ENCODE measurements around the gene XPO1. TPM values are rescaled to one million over a fixed set of nuclear protein-coding genes. Genes with fewer than 3 reads are reported as not detected.
A peak's percentile ranks its signal among the peaks of the same experiment; 100 is the strongest.
"Not testable (repeated sequence)": the region's sequence is repeated elsewhere in the genome, so short reads cannot be mapped to it uniquely, and the experiment has no call there.

The XPO1 gene
- polyA plus RNA-seq, 1 donor: 142 TPM

DNA sequence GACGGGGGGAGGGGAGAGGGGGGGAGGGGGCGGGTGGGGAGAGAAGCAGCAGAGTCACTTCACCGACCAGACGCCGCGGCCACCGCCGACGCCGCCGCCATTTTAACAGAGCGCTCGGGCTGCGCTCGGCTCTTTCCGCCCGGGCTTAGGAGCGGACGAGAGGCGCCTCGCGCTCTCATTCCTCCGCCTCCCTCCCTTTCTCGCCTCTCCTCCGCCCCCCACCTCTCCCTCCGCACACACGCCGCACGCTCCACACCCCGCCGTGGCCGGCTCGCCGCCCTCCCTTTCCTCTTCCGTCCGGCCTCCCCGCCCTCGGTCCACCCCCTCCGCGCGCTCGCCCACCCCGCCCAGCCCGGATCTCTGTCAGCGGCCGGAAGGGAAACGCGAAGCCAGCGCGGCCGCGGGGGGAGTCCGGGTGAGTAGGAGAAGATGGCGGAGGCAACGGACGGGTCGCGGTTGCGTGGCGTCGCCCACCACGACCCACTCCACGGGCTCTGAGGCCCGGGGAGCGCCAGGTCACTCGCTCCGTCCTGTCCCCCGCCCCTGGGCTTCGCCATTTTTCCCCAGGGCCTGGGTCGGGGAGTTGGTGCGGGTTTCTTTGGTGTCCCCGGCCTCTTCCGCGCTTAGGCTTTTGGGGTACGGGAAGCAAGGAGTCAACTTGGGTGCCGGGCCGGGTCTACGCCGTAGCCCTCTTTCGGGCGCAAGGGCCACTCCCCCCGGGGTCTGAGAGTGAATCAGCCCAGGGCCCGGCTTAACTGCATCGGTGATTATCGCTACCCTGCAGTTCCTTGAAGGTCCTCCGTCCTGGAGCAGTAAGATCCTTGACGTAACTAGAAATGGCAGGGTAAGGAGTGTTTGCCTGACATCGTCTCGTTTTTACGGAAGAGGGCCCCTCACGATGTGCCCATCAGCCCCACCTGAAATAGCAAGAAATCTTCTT is 66.9 kb downstream of the XPO1 start, which contains the start of gene USP34:
Gene USP34, minus strand, starts transcription at position 123 of the 940 bp plus-strand sequence. CDS start 395 bp downstream, outside the sequence.
- peak; percentile 97 to 98 for DNase-seq
- no CpG with 5 or more reads among the region's 91 CpGs for WGBS (ENCODE audit: insufficient coverage, low lambda C conversion rate)
- H3K36me3 ChIP-seq (ENCODE audit: control insufficient read depth, insufficient read depth, low read length): peaks cover 10% of the 10 kb centered on the region
- H3K27ac ChIP-seq (ENCODE audit: low read length): peak within 1 kb of the TSS; percentile 100
- peaks cover 6% of the 10 kb centered on the region for H3K4me1 ChIP-seq (ENCODE audit: control insufficient read depth, insufficient read depth, low read length)
- no peaks in the 10 kb centered on the region for H3K27me3 ChIP-seq (ENCODE audit: control insufficient read depth, insufficient read depth, low read length)
- no peaks in the 10 kb centered on the region for H3K9me3 ChIP-seq (ENCODE audit: control insufficient read depth, low read depth, low read length)
- H3K4me3 ChIP-seq (ENCODE audit: low read length): peak within 1 kb of the TSS; percentile 100

DNA sequence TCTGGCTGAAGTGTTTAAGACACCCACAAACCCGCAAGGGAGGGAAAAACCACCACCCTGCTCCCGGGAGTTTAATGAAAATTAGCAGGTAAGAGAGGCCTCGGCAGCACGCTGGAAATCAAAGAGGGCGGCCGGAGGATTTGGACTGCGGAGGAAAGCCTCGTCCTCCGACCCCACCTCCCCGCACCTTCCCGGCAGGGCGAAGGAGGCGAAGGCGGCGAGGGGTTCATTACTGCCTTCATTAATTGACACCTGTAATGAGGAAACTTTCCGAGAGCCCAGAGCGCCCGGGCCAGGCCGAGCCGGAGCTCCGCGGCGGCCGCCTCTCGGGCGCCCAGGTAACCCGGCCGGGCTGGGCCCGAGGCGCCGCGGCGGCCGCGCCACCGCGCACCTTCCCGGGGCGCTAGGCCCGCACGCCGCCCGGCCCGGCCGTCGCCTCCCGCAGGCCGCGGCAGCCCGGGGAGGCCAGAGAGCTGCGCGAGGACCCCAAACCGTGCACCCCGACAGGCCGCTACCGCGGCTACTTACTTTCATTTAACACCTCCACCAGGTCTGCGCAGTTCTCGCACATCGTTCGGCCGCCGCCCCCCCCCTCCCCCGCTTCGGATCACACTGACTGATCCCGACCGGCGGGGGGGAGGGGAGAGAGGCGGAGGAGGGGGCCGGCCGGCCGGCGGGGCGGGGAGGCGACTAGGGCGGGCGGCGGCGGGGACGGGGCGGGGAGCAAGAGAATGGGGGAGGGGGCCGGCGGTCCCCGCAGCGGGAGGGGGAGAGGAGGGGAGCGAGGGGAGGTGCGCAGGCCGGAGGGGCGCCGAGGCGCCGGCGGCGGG is 67.8 kb downstream of the XPO1 start:
- H3K27me3 ChIP-seq (ENCODE audit: control insufficient read depth, insufficient read depth, low read length): no peaks in the 10 kb centered on the region
- H3K4me3 ChIP-seq (ENCODE audit: low read length): peak overlapping the region; percentile 100
- H3K9me3 ChIP-seq (ENCODE audit: control insufficient read depth, low read depth, low read length): no peaks in the 10 kb centered on the region
- DNase-seq: peak; percentile 62 to 86
- H3K4me1 ChIP-seq (ENCODE audit: control insufficient read depth, insufficient read depth, low read length): peaks cover 6% of the 10 kb centered on the region
- 0% methylated on average over 2 of the region's 94 CpGs for WGBS (ENCODE audit: insufficient coverage, low lambda C conversion rate)
- H3K36me3 ChIP-seq (ENCODE audit: control insufficient read depth, insufficient read depth, low read length): peaks cover 8% of the 10 kb centered on the region
- H3K27ac ChIP-seq (ENCODE audit: low read length): peak overlapping the region; percentile 82

- peaks cover 6% of the 10 kb centered on the region for H3K4me1 ChIP-seq (ENCODE audit: control insufficient read depth, insufficient read depth, low read length)
- 0% methylated on average over 1 of the region's 8 CpGs for WGBS (ENCODE audit: insufficient coverage, low lambda C conversion rate)
These were observed 68.6 kb downstream of the XPO1 start for GRCh38 chr2:61469424-61470121.

GRCh38 chr2:61468231-61468630 is 69.9 kb downstream of the XPO1 start:
- not testable (repeated sequence) for DNase-seq; H3K36me3 ChIP-seq (ENCODE audit: control insufficient read depth, insufficient read depth, low read length); H3K4me1 ChIP-seq (ENCODE audit: control insufficient read depth, insufficient read depth, low read length); H3K4me3 ChIP-seq (ENCODE audit: low read length); H3K9me3 ChIP-seq (ENCODE audit: control insufficient read depth, low read depth, low read length); H3K27ac ChIP-seq (ENCODE audit: low read length); H3K27me3 ChIP-seq (ENCODE audit: control insufficient read depth, insufficient read depth, low read length)
- 72% methylated on average over 2 of the region's 10 CpGs for WGBS (ENCODE audit: insufficient coverage, low lambda C conversion rate)

More at GRCh38 chr2:61469424-61470121, 68.6 kb downstream of the XPO1 start:
- DNase-seq: peak in 1 of 2 donors; percentile 31
- H3K27me3 ChIP-seq (ENCODE audit: control insufficient read depth, insufficient read depth, low read length): no peaks in the 10 kb centered on the region
- H3K27ac ChIP-seq (ENCODE audit: low read length): peak overlapping the region; percentile 82
- H3K9me3 ChIP-seq (ENCODE audit: control insufficient read depth, low read depth, low read length): no peaks in the 10 kb centered on the region
- peaks cover 8% of the 10 kb centered on the region for H3K36me3 ChIP-seq (ENCODE audit: control insufficient read depth, insufficient read depth, low read length)
- H3K4me3 ChIP-seq (ENCODE audit: low read length): peak overlapping the region; percentile 63

DNA sequence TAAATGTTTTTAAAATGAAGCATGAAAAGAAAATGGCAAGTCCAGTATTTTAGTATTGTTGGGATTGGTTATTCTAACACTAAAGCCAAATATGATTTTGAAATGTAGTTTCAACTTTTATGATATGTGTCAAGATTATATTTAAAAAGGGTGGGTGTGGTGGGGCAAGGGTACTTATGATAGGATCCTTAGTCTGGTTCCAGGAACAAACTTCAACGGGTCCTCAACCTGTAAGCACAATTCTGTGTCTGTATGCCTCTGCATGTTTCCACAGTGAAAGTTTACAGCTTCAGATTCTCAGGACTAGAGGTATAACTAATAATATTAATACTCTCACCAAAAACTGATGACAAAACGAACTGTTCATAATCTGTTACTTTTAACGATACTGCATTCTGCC is 73.1 kb downstream of the XPO1 start:
- no peak overlapping the region for H3K4me3 ChIP-seq (ENCODE audit: low read length)
- H3K36me3 ChIP-seq (ENCODE audit: control insufficient read depth, insufficient read depth, low read length): peaks cover 10% of the 10 kb centered on the region
- H3K27ac ChIP-seq (ENCODE audit: low read length): no peak overlapping the region
- no peaks in the 10 kb centered on the region for H3K9me3 ChIP-seq (ENCODE audit: control insufficient read depth, low read depth, low read length)
- DNase-seq: no peak
- no peaks in the 10 kb centered on the region for H3K27me3 ChIP-seq (ENCODE audit: control insufficient read depth, insufficient read depth, low read length)
- 20% methylated on average over 1 of the region's 3 CpGs for WGBS (ENCODE audit: insufficient coverage, low lambda C conversion rate)
- H3K4me1 ChIP-seq (ENCODE audit: control insufficient read depth, insufficient read depth, low read length): no peaks in the 10 kb centered on the region

DNA sequence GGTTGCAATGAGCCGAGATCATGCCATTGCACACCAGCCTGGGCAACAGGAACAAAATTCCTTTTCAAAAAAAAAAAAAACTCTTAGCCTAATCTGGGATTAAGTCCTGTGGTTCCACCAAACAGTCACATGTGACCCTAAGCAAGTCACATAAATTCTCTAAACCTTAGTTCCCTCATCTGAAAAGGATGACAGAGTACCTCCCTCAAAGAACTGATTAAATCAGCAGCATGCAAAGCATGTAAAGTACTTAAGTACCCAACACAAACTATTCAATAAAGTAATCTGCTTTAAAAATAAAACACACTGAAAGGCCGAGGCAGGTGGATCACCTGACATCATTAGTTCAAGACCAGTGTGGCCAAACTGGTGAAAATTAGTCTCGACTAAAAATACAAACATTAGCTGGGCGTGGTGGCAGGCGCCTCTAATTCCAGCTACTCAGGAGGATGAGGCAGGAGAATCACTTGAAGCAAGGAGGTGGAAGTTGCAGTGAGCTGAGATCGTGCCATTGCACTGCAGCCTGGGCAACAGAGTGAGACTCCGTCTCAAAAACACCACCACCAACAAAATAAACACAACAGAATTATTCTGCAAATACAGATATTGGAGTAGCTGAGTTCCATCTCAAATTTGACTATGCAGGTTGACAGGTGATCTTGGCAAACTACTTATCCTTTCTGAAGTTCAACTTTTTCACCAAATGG is 74.2 kb downstream of the XPO1 start:
- no peak overlapping the region for H3K4me3 ChIP-seq (ENCODE audit: low read length)
- no peaks in the 10 kb centered on the region for H3K9me3 ChIP-seq (ENCODE audit: control insufficient read depth, low read depth, low read length)
- no peak overlapping the region for H3K27ac ChIP-seq (ENCODE audit: low read length)
- no peaks in the 10 kb centered on the region for H3K4me1 ChIP-seq (ENCODE audit: control insufficient read depth, insufficient read depth, low read length)
- H3K27me3 ChIP-seq (ENCODE audit: control insufficient read depth, insufficient read depth, low read length): no peaks in the 10 kb centered on the region
- H3K36me3 ChIP-seq (ENCODE audit: control insufficient read depth, insufficient read depth, low read length): peaks cover 10% of the 10 kb centered on the region
- no peak for DNase-seq
- no CpG with 5 or more reads among the region's 7 CpGs for WGBS (ENCODE audit: insufficient coverage, low lambda C conversion rate)

- WGBS (ENCODE audit: insufficient coverage, low lambda C conversion rate): 100% methylated on average over 2 of the region's 2 CpGs
- H3K9me3 ChIP-seq (ENCODE audit: control insufficient read depth, low read depth, low read length): no peaks in the 10 kb centered on the region
- H3K27me3 ChIP-seq (ENCODE audit: control insufficient read depth, insufficient read depth, low read length): no peaks in the 10 kb centered on the region
- no peak for DNase-seq
- H3K36me3 ChIP-seq (ENCODE audit: control insufficient read depth, insufficient read depth, low read length): peaks cover 4% of the 10 kb centered on the region
- no peaks in the 10 kb centered on the region for H3K4me1 ChIP-seq (ENCODE audit: control insufficient read depth, insufficient read depth, low read length)
- H3K27ac ChIP-seq (ENCODE audit: low read length): no peak overlapping the region
- H3K4me3 ChIP-seq (ENCODE audit: low read length): no peak overlapping the region
These were observed 76.8 kb downstream of the XPO1 start for GRCh38 chr2:61461404-61461803.

DNA sequence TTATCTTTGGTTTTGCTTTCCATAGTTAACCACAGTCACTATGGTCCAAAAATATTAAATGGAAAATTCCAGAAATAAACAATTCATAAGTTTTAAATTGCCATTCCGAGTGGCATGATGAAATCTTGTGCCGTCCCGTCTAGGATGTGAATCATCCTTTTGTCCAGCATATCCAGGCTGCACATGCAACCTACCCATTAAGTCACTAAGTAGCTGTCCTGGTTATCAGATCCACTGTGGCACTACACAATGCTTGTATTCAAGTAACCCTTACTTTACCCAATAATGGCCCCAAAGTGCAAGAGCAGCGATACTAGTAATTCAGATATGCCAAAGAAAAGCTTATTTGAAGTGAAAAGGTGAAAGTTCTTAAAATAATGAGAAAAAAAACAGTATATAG is 78.0 kb downstream of the XPO1 start:
- Histone ChIP-seq H3K27ac (ENCODE audit: low read length) (no peak overlapping the region), H3K36me3 (ENCODE audit: control insufficient read depth, insufficient read depth, low read length) (peaks cover 4% of the 10 kb centered on the region), H3K4me1 (ENCODE audit: control insufficient read depth, insufficient read depth, low read length) (no peaks in the 10 kb centered on the region), H3K4me3 (ENCODE audit: low read length) (no peak overlapping the region), H3K9me3 (ENCODE audit: control insufficient read depth, low read depth, low read length) (no peaks in the 10 kb centered on the region), H3K27me3 (ENCODE audit: control insufficient read depth, insufficient read depth, low read length) (no peaks in the 10 kb centered on the region)
- DNase-seq: no peak
- WGBS (ENCODE audit: insufficient coverage, low lambda C conversion rate): no CpG with 5 or more reads among the region's 4 CpGs

GRCh38 chr2:61456746-61457420 is 81.3 kb downstream of the XPO1 start:
- no peaks in the 10 kb centered on the region for H3K27me3 ChIP-seq (ENCODE audit: control insufficient read depth, insufficient read depth, low read length)
- H3K27ac ChIP-seq (ENCODE audit: low read length): no peak overlapping the region
- no peak for DNase-seq
- H3K4me1 ChIP-seq (ENCODE audit: control insufficient read depth, insufficient read depth, low read length): no peaks in the 10 kb centered on the region
- peaks cover 4% of the 10 kb centered on the region for H3K36me3 ChIP-seq (ENCODE audit: control insufficient read depth, insufficient read depth, low read length)
- H3K4me3 ChIP-seq (ENCODE audit: low read length): no peak overlapping the region
- no CpG with 5 or more reads among the region's 6 CpGs for WGBS (ENCODE audit: insufficient coverage, low lambda C conversion rate)
- H3K9me3 ChIP-seq (ENCODE audit: control insufficient read depth, low read depth, low read length): no peaks in the 10 kb centered on the region

Measured in large intestine (tissue), 3 donors.